Liver (tissue), 9 donors: ENCODE measurements around the gene SRGAP3. TPM values are rescaled to one million over a fixed set of nuclear protein-coding genes. Genes with fewer than 3 reads are reported as not detected.

Source experiments
- DNase-seq: peaks from one replicate; pipeline ENCODE4 v3.0.0-alpha.2; 2017; ENCODE audit warnings: low spot score
- H3K27ac ChIP-seq, 2 donors: one replicate each; pipeline ENCODE4 v1.7.0; 2013; ENCODE audit warnings: inconsistent platforms in 2 of 2, low read length in 2 of 2, control low read depth in 1 of 2, low read depth in 1 of 2, mild to moderate bottlenecking in 1 of 2
- H3K27me3 ChIP-seq, 4 donors: one replicate each; pipeline versions ENCODE4 v1.6.1 to v1.7.0; 2013; ENCODE audit warnings: low read length in 3 of 4, inconsistent platforms in 1 of 4, mild to moderate bottlenecking in 1 of 4, moderate library complexity in 1 of 4; ENCODE audit not compliant: control insufficient read depth in 4 of 4, insufficient read depth in 4 of 4
- H3K36me3 ChIP-seq, 4 donors: one replicate each; pipeline versions ENCODE4 v1.6.1 to v1.7.0; 2013; ENCODE audit warnings: low read length in 3 of 4, mild to moderate bottlenecking in 3 of 4, low read depth in 1 of 4, moderate library complexity in 1 of 4; ENCODE audit not compliant: control insufficient read depth in 4 of 4, insufficient read depth in 3 of 4
- H3K4me1 ChIP-seq, 4 donors: one replicate each; pipeline versions ENCODE4 v1.6.1 to v1.7.0; 2013; ENCODE audit warnings: low read length in 3 of 4, mild to moderate bottlenecking in 3 of 4, moderate library complexity in 1 of 4; ENCODE audit not compliant: control insufficient read depth in 4 of 4, insufficient read depth in 4 of 4
- H3K4me3 ChIP-seq, 3 donors: one replicate each; pipeline versions ENCODE4 v1.6.1 to v1.7.0; 2013; ENCODE audit warnings: low read length in 3 of 3, control low read depth in 1 of 3, low read depth in 1 of 3, mild to moderate bottlenecking in 1 of 3
- H3K9ac ChIP-seq, 2 donors: one replicate each; pipeline ENCODE4 v1.7.0; 2013; ENCODE audit warnings: low read length in 2 of 2, mild to moderate bottlenecking in 2 of 2, moderate library complexity in 2 of 2, control low read depth in 1 of 2, low read depth in 1 of 2
- H3K9me3 ChIP-seq, 4 donors: one replicate each; pipeline versions ENCODE4 v1.6.1 to v1.7.0; 2013; ENCODE audit warnings: low read length in 3 of 4; ENCODE audit not compliant: control insufficient read depth in 4 of 4
- EGR1 ChIP-seq, 2 donors: IDR thresholded peaks; 2 replicates each; pipeline ENCODE4 v1.6.1; 2016 to 2018; ENCODE audit warnings: antibody characterized with exemption in 2 of 2, low read depth in 2 of 2
- FOXA1 ChIP-seq: IDR thresholded peaks from 2 replicates; pipeline ENCODE4 v1.6.1; 2016; ENCODE audit warnings: antibody characterized with exemption
- GABPA ChIP-seq, 2 donors: IDR thresholded peaks in 1 of 2; conservative IDR thresholded peaks in 1 of 2; 2 replicates each; pipeline ENCODE4 v1.6.1; 2016; ENCODE audit warnings: antibody characterized with exemption in 2 of 2, mild to moderate bottlenecking in 1 of 2, moderate library complexity in 1 of 2
- JUND ChIP-seq, 2 donors: IDR thresholded peaks; 2 replicates each; pipeline ENCODE4 v1.6.1; 2016; ENCODE audit warnings: antibody characterized with exemption in 2 of 2
- RAD21 ChIP-seq, 2 donors: IDR thresholded peaks; 2 replicates each; pipeline ENCODE4 v1.6.1; 2016; ENCODE audit warnings: antibody characterized with exemption in 2 of 2, mild to moderate bottlenecking in 2 of 2
- RXRA ChIP-seq, 2 donors: IDR thresholded peaks; 2 replicates each; pipeline ENCODE4 v1.6.1; 2017 to 2018; ENCODE audit warnings: antibody characterized with exemption in 2 of 2, mild to moderate bottlenecking in 1 of 2
- SP1 ChIP-seq: IDR thresholded peaks from 2 replicates; pipeline ENCODE4 v1.6.1; 2018; ENCODE audit warnings: antibody characterized with exemption, mild to moderate bottlenecking
- TAF1 ChIP-seq: conservative IDR thresholded peaks from 2 replicates; pipeline ENCODE4 v1.6.1; 2016; ENCODE audit warnings: antibody characterized with exemption, mild to moderate bottlenecking
- WGBS: extraction: QIAGEN DNeasy Blood & Tissue Kit; methylation state at CpG from one replicate; pipeline ENCODE4 v1.1.7; 2013; 5-methylcytosine and 5-hydroxymethylcytosine counted together
- polyA plus RNA-seq, 2 donors: library from polyadenylated mRNA; stranded (reverse) in 1 of 2; unstranded in 1 of 2; fragments of 200-250 nt in 1 of 2; fragments of >200 nt in 1 of 2; fragmentation: Nextera tagmentation in 1 of 2; extraction: Ambion mirVana in 1 of 2; gene quantifications; one replicate each; pipeline versions ENCODE4 v1.2.1 to v1.2.3, GENCODE V29; 2013 to 2015
- total RNA-seq, 2 donors: library from RNA; depleted of rRNA; stranded (reverse); fragments of >200 nt; gene quantifications; one replicate each; pipeline ENCODE4 v1.2.3, GENCODE V29; 2014
- TF ChIP-seq, protein P1 (sequence below): fragments of 150-350 bp; IDR thresholded peaks from 2 replicates; pipeline ENCODE4 v1.5.1; 2017; ENCODE audit warnings: improper control_type of control experiment, low read depth, low read length; ENCODE audit not compliant: missing input control
- TF ChIP-seq, protein P2 (sequence below): IDR thresholded peaks from 2 replicates; pipeline ENCODE4 v1.6.1; 2016; ENCODE audit warnings: antibody characterized with exemption
- donor health status: healthy.
- donor health status: healthy.
- donor health status: healthy.
- donor health status: healthy.
- donor health status: healthy.

SRGAP3 gene
- total and polyA plus RNA-seq, 4 donors, result 0.61 to 4.2 (median 1.6) TPM

DNA sequence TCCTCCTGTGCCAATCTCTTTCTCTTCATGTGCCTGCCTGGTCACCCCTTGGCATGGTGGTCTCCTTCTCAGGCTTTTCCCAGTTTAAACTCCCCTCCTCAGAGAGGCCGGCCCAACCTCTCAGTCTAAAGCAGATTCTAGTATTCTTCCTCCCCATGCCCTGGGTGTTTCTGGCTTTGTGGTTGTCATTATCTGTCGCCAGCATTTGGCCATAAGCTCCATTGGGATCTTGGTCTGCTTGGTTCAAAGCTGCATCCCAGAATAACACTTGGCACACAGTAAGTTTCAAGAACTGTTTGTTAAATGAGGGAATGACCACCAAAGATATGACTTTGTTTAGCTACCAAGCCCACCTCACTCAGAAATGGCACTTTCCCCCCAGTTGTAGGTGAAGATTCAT is 275.0 kb downstream of the SRGAP3 start:
- no peak overlapping the region for H3K27ac ChIP-seq
- no peaks in the 10 kb centered on the region for H3K36me3 ChIP-seq
- no peaks in the 10 kb centered on the region for H3K4me1 ChIP-seq
- no peaks in the 10 kb centered on the region for H3K27me3 ChIP-seq
- no peak overlapping the region for H3K9ac ChIP-seq
- no peak for TF ChIP-seq RAD21 (IDR thresholded peaks at IDR 0.05)
- no peak for TF ChIP-seq JUND (IDR thresholded peaks at IDR 0.05)
- TF ChIP-seq TAF1, result no peak
- no peak for TF ChIP-seq FOXA1
- no peak for TF ChIP-seq GABPA (IDR thresholded peaks at IDR 0.05 in 1 of 2, conservative IDR thresholded peaks at IDR 0.05 in 1 of 2)
- TF ChIP-seq RXRA (IDR thresholded peaks at IDR 0.05), result no peak
- TF ChIP-seq SP1, result no peak
- TF ChIP-seq, protein P1, sequence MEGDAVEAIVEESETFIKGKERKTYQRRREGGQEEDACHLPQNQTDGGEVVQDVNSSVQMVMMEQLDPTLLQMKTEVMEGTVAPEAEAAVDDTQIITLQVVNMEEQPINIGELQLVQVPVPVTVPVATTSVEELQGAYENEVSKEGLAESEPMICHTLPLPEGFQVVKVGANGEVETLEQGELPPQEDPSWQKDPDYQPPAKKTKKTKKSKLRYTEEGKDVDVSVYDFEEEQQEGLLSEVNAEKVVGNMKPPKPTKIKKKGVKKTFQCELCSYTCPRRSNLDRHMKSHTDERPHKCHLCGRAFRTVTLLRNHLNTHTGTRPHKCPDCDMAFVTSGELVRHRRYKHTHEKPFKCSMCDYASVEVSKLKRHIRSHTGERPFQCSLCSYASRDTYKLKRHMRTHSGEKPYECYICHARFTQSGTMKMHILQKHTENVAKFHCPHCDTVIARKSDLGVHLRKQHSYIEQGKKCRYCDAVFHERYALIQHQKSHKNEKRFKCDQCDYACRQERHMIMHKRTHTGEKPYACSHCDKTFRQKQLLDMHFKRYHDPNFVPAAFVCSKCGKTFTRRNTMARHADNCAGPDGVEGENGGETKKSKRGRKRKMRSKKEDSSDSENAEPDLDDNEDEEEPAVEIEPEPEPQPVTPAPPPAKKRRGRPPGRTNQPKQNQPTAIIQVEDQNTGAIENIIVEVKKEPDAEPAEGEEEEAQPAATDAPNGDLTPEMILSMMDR, result no peak
- DNase-seq, result no peak
- no peaks in the 10 kb centered on the region for H3K9me3 ChIP-seq
- WGBS, result 96% methylated on average over 2 of the region's 2 CpGs
- H3K4me3 ChIP-seq, result no peak overlapping the region

DNA sequence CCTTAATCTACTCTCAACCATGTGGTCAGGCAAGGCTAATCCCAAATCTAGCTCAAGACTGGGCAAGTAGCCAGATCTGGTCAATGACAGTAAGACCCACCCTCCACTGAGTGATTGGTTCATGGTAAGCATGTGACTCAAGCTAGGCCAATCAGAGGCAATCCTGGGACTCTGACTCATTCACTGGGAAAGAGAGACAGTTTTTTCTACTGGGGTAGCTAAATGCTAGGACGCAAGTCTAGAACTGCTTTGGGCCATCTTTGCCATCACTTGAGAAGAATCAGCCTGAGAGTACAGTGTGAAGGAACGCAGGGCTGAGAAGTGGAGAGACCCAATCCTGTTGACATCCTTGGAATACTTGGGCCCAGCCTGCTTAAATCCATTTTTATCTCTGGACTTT is 276.8 kb downstream of the SRGAP3 start:
- no peaks in the 10 kb centered on the region for H3K36me3 ChIP-seq
- H3K9me3 ChIP-seq, result no peaks in the 10 kb centered on the region
- DNase-seq, result no peak
- no peak overlapping the region for H3K27ac ChIP-seq
- no peak overlapping the region for H3K4me3 ChIP-seq
- no peak for TF ChIP-seq FOXA1
- TF ChIP-seq, protein P2, sequence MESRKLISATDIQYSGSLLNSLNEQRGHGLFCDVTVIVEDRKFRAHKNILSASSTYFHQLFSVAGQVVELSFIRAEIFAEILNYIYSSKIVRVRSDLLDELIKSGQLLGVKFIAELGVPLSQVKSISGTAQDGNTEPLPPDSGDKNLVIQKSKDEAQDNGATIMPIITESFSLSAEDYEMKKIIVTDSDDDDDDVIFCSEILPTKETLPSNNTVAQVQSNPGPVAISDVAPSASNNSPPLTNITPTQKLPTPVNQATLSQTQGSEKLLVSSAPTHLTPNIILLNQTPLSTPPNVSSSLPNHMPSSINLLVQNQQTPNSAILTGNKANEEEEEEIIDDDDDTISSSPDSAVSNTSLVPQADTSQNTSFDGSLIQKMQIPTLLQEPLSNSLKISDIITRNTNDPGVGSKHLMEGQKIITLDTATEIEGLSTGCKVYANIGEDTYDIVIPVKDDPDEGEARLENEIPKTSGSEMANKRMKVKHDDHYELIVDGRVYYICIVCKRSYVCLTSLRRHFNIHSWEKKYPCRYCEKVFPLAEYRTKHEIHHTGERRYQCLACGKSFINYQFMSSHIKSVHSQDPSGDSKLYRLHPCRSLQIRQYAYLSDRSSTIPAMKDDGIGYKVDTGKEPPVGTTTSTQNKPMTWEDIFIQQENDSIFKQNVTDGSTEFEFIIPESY, result no peak
- TF ChIP-seq EGR1 (IDR thresholded peaks at IDR 0.05; ENCODE audit: low read depth in 2 of 2), result no peak
- 97% methylated on average over 2 of the region's 2 CpGs for WGBS
- H3K27me3 ChIP-seq, result no peaks in the 10 kb centered on the region
- H3K4me1 ChIP-seq, result no peaks in the 10 kb centered on the region
- no peak overlapping the region for H3K9ac ChIP-seq

DNA sequence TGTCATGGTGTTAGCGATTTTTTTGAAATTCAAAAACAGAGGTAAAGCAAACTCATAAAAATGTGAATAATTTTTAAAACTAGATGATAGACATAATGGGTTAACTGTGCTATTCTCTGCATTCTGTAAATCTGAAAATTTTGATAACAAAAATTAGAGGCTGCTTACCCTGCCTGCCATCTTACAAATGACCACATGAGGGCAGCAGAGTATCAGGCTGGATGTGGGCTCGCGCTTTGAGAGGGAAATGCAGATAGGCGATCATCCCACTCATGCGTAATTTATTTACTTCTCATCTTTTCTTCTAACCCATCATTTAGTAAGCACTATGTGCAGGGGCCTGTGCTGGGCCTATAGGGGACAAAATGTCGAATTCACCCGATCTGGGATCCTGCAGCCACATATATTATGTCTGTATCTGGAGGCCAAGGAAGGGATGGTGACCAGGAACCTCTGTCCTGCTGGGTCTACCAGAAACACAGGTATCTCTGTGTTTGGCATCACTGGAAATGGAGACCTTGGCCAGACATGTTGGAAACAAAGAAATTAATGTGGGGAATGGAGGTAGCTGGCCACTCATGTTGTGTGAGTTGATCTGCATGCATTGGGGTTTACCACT is 278.4 kb downstream of the SRGAP3 start:
- Histone ChIP-seq H3K27ac (no peak overlapping the region), H3K9me3 (no peaks in the 10 kb centered on the region), H3K9ac (no peak overlapping the region), H3K36me3 (no peaks in the 10 kb centered on the region), H3K4me1 (peaks cover 0 to 4% (median 2%) of the 10 kb centered on the region in 4 donors), H3K27me3 (no peaks in the 10 kb centered on the region), H3K4me3 (no peak overlapping the region)
- peak; percentile 80 for DNase-seq
- 3% methylated on average over 7 of the region's 7 CpGs for WGBS
- TF ChIP-seq RAD21 (IDR thresholded peaks at IDR 0.05), result peak; percentile 97 to 99
- TF ChIP-seq, protein P2, result no peak
- TF ChIP-seq, protein P1, result peak; percentile 99
